Heart left ventricle (tissue), 13 donors: Measurements from ENCODE around the gene LARP1.

Source experiments
- POLR2A ChIP-seq, 2 donors: fragments of 450-650 bp; IDR thresholded peaks; one replicate each; pipeline ENCODE4 v1.6.1; 2017; ENCODE audit warnings: antibody characterized with exemption in 2 of 2, mild to moderate bottlenecking in 2 of 2, moderate library complexity in 2 of 2
- TF ChIP-seq, protein P1 (sequence below), 12 donors: fragments of 200-600 bp; sonication (generic) in 4 of 12; IDR thresholded peaks; one replicate each; pipeline versions ENCODE4 v1.5.0 to v1.8.0; 2018 to 2022; ENCODE audit warnings: antibody characterized with exemption in 12 of 12, mild to moderate bottlenecking in 5 of 12
- donor health status: ischemic (EF 13 %, LVEDD 7.1; RV severe dilation, severe dysfunction).
- donor health status: DM: no; HTN: yes; CAD: no.
- donor health status: DM: no; HTN: no; CAD: no.
- donor health status: ischemic (EF 25% LVEDD 6.9; RV normal size, moderate dysfunction).
- donor health status: ischemic (EF 25% LVEDD 5.7; RV mildly dilated, moderate dysfunction).
- donor health status: ischemic (EF 35%, LVEDD 5.7; RV mildly dilated, moderate dysfunction).
- donor health status: nonischemic (EF 11% LVEDD 7.7; RV severe dilation, severe dysfunction).
- donor health status: DM: yes; HTN: yes; CAD: no.
- donor health status: PGD.
- donor health status: ischemic (EF 29% LVEDD 5.4; RV normal size, mild dysfunction).
- donor health status: nonischemic (EF 23%, LVEDD 6.1; RV moderate dilation, normal function).

GRCh38 chr5:154829181-154829588 lies 74.0 kb downstream of the LARP1 start:
- TF ChIP-seq POLR2A (IDR thresholded peaks at IDR 0.05): no peak
- TF ChIP-seq, protein P1, sequence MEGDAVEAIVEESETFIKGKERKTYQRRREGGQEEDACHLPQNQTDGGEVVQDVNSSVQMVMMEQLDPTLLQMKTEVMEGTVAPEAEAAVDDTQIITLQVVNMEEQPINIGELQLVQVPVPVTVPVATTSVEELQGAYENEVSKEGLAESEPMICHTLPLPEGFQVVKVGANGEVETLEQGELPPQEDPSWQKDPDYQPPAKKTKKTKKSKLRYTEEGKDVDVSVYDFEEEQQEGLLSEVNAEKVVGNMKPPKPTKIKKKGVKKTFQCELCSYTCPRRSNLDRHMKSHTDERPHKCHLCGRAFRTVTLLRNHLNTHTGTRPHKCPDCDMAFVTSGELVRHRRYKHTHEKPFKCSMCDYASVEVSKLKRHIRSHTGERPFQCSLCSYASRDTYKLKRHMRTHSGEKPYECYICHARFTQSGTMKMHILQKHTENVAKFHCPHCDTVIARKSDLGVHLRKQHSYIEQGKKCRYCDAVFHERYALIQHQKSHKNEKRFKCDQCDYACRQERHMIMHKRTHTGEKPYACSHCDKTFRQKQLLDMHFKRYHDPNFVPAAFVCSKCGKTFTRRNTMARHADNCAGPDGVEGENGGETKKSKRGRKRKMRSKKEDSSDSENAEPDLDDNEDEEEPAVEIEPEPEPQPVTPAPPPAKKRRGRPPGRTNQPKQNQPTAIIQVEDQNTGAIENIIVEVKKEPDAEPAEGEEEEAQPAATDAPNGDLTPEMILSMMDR (IDR thresholded peaks at IDR 0.05): no peak
